Endodermal cell (in vitro differentiated cells): ENCODE measurements around the gene DERA. TPM values are rescaled to one million over a fixed set of nuclear protein-coding genes. Genes with fewer than 3 reads are reported as not detected.

Experiments
- DNase-seq: peaks from one replicate; pipeline ENCODE4 v3.0.0-alpha.2; 2017
- H3K27ac ChIP-seq: 2 replicates; pipeline ENCODE4 v1.5.1; 2013; ENCODE audit warnings: mild to moderate bottlenecking, low read depth, low read length, moderate library complexity
- H3K27me3 ChIP-seq: 2 replicates; pipeline ENCODE4 v1.6.1; 2013; ENCODE audit warnings: mild to moderate bottlenecking, low read length, moderate library complexity; ENCODE audit not compliant: insufficient read depth, control insufficient read depth, poor library complexity, severe bottlenecking
- H3K36me3 ChIP-seq: 2 replicates; pipeline ENCODE4 v1.7.0; 2013; ENCODE audit warnings: mild to moderate bottlenecking, low read length, moderate library complexity; ENCODE audit not compliant: control insufficient read depth, insufficient read depth
- H3K4me1 ChIP-seq: one replicate; pipeline ENCODE4 v1.7.0; 2013; ENCODE audit warnings: low read length; ENCODE audit not compliant: control insufficient read depth, insufficient read depth
- H3K4me3 ChIP-seq: 2 replicates; pipeline ENCODE4 v1.5.1; 2013; ENCODE audit warnings: mild to moderate bottlenecking, low read length, moderate library complexity
- H3K9ac ChIP-seq: 2 replicates; pipeline ENCODE4 v1.6.1; 2013; ENCODE audit warnings: mild to moderate bottlenecking, low read length, moderate library complexity; ENCODE audit not compliant: poor library complexity, severe bottlenecking; ENCODE audit errors: extremely low read depth
- H3K9me3 ChIP-seq: 2 replicates; pipeline ENCODE4 v1.6.1; 2013; ENCODE audit warnings: mild to moderate bottlenecking, low read length, moderate library complexity; ENCODE audit not compliant: control insufficient read depth
- H3K27ac Mint-ChIP-seq: 2 replicates; pipeline ENCODE4 v1.8.0; 2020; ENCODE audit warnings: mixed read lengths
- H3K27me3 Mint-ChIP-seq: 2 replicates; pipeline ENCODE4 v1.8.0; 2021; ENCODE audit warnings: mild to moderate bottlenecking, mixed read lengths; ENCODE audit not compliant: insufficient read depth
- H3K36me3 Mint-ChIP-seq: 2 replicates; pipeline ENCODE4 v1.8.0; 2020; ENCODE audit warnings: low read depth, mixed read lengths
- H3K4me1 Mint-ChIP-seq: 2 replicates; pipeline ENCODE4 v1.8.0; 2020; ENCODE audit warnings: mixed read lengths
- H3K4me3 Mint-ChIP-seq: 2 replicates; pipeline ENCODE4 v1.8.0; 2020; ENCODE audit warnings: mild to moderate bottlenecking, moderate library complexity, mixed read lengths
- H3K9me3 Mint-ChIP-seq: 2 replicates; pipeline ENCODE4 v1.8.0; 2020; ENCODE audit warnings: mild to moderate bottlenecking, mixed read lengths
- CTCF ChIP-seq: fragments of 200-600 bp; sonication (generic); conservative IDR thresholded peaks from 2 replicates; pipeline ENCODE4 v1.5.0; 2021; ENCODE audit warnings: antibody characterized with exemption, mild to moderate bottlenecking
- WGBS, 2 experiments: methylation state at CpG; one replicate each; pipeline versions ENCODE4 v1.1.5 to v1.1.7; 2013; ENCODE audit warnings: missing lambda C conversion rate in 2 of 2, mixed read lengths in 1 of 2; ENCODE audit not compliant: insufficient coverage in 1 of 2, insufficient read length in 1 of 2; 5-methylcytosine and 5-hydroxymethylcytosine counted together
- total RNA-seq, 2 donors: library from RNA; stranded (reverse); fragmentation: NEBNext Ultra II Directional in 1 of 2; extraction: Animal tissue kit (Norgen Biotek cat#: 25700) in 1 of 2; gene quantifications; 2 replicates in 1 of 2; 3 replicates in 1 of 2; pipeline ENCODE4 v1.2.1, GENCODE V29; 2021

Gene DERA
- total RNA-seq, 2 donors from 2014 or later, result 81.7 to 125 TPM

DNA sequence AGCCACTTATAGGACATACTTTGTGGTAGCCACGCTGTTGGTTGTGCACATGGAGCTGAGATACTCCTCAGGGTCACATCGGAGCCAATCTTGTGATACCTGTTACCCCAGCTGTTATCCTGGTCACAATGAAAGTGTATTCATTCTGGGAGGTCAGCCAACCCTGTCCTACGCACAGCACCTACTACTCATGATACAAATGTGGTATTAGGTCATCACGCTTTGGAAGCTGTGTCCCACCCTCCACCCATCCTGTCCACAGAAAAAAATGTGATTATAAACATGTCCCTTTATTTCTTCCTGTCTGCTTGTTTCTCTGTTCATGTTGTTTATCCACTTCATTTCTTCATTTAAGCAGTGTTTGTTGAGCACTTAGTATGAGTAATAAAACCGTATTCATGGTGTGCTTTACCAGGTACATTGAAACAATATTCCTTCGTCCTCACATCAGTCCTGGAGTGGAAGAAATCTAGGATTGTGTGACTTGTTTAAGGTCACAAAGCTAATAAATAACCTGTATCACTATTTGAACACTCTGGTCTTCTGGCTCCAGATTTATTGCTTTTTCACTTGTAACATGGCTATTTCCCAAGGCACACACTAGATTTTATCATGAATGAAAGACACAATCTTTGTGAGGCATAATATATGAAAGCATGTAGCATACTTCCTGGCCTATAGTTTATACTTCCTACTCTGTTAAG, 73.1 kb downstream of the DERA start:
- H3K9ac ChIP-seq, result no peak overlapping the region
- 94 to 100% methylated on average over 4 to 6 of the region's 6 CpGs for WGBS, 2 experiments
- H3K27ac Mint-ChIP-seq, result no peak overlapping the region
- H3K36me3 ChIP-seq, result peaks cover 41% of the 10 kb centered on the region
- DNase-seq, result no peak
- no peak overlapping the region for H3K27ac ChIP-seq
- H3K4me1 ChIP-seq, result peaks cover 25% of the 10 kb centered on the region
- H3K27me3 ChIP-seq, result no peaks in the 10 kb centered on the region
- H3K4me3 Mint-ChIP-seq, result no peak overlapping the region
- H3K4me1 Mint-ChIP-seq, result peaks cover 48% of the 10 kb centered on the region
- peaks cover 50% of the 10 kb centered on the region for H3K36me3 Mint-ChIP-seq
- peaks cover 27% of the 10 kb centered on the region for H3K9me3 ChIP-seq
- no peaks in the 10 kb centered on the region for H3K9me3 Mint-ChIP-seq
- H3K27me3 Mint-ChIP-seq, result no peaks in the 10 kb centered on the region
- TF ChIP-seq CTCF, result no peak
- peak overlapping the region; percentile 63 for H3K4me3 ChIP-seq

- no peaks in the 10 kb centered on the region for H3K27me3 ChIP-seq
- no peaks in the 10 kb centered on the region for H3K9me3 Mint-ChIP-seq
- peaks cover 48% of the 10 kb centered on the region for H3K36me3 ChIP-seq
- TF ChIP-seq CTCF, result no peak
- H3K9ac ChIP-seq, result peak overlapping the region; percentile 9
- peaks cover 46% of the 10 kb centered on the region for H3K4me1 Mint-ChIP-seq
- H3K27ac ChIP-seq, result no peak overlapping the region
- H3K9me3 ChIP-seq, result peaks cover 27% of the 10 kb centered on the region
- H3K4me1 ChIP-seq, result peaks cover 18% of the 10 kb centered on the region
- no peak for DNase-seq
- H3K27ac Mint-ChIP-seq, result peak overlapping the region; percentile 67
- 33 to 80% methylated on average over 1 to 2 of the region's 2 CpGs for WGBS, 2 experiments
- peaks cover 54% of the 10 kb centered on the region for H3K36me3 Mint-ChIP-seq
- peak overlapping the region; percentile 10 for H3K4me3 Mint-ChIP-seq
- H3K4me3 ChIP-seq, result peak overlapping the region; percentile 63
- H3K27me3 Mint-ChIP-seq, result no peaks in the 10 kb centered on the region
Observed at GRCh38 chr12:15984963-15985362, 73.8 kb downstream of the DERA start.

- 96 to 100% methylated on average over 4 to 11 of the region's 11 CpGs for WGBS, 2 experiments
- H3K36me3 Mint-ChIP-seq, result peaks cover 69% of the 10 kb centered on the region
- TF ChIP-seq CTCF, result no peak
- no peaks in the 10 kb centered on the region for H3K27me3 Mint-ChIP-seq
- no peak overlapping the region for H3K4me3 Mint-ChIP-seq
- Histone ChIP-seq H3K4me3 (peak overlapping the region; percentile 25), H3K9me3 (peaks cover 27% of the 10 kb centered on the region), H3K27me3 (no peaks in the 10 kb centered on the region), H3K4me1 (peaks cover 18% of the 10 kb centered on the region), H3K27ac (no peak overlapping the region), H3K36me3 (peaks cover 57% of the 10 kb centered on the region), H3K9ac (no peak overlapping the region)
- H3K9me3 Mint-ChIP-seq, result no peaks in the 10 kb centered on the region
- DNase-seq, result no peak
- H3K27ac Mint-ChIP-seq, result peak overlapping the region; percentile 8
- peaks cover 41% of the 10 kb centered on the region for H3K4me1 Mint-ChIP-seq
Observed at GRCh38 chr12:15987696-15988095, 76.6 kb downstream of the DERA start.
